Right hindlimb (tissue), 1 donor: ENCODE results near the gene BACH1.

ENCODE experiments used
- DNase-seq: peaks from one replicate; pipeline ENCODE4 v3.0.0-alpha.2; 2018

BACH1 gene

DNA sequence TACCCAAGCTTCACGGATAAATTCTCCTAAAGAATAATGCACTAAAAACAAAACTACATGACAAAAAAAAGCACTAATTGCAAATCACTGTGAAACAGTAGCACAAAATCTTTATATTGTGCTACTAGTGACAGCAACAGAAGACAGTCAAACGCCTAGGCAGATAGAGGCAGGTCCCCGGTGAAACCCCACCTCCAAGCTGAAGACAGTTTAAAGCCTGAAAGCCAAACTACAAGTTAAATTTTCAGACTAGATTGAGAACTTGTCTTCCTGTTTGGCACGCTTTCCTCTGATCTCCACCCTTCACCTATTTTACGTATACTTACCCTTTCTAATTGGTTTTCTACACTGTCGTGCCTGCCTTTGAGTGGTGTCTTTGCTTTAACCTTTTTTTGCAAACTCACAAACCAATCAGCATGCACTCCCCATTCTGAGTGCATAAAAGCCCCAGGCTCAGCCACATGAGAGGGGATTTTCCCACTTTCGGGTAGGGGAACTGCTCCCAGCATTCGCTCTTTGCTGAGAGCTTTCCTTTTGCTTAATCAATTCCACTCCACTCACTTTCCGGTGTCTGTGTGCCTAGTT is 3.6 kb upstream of the BACH1 start:
- DNase-seq: no peak

DNA sequence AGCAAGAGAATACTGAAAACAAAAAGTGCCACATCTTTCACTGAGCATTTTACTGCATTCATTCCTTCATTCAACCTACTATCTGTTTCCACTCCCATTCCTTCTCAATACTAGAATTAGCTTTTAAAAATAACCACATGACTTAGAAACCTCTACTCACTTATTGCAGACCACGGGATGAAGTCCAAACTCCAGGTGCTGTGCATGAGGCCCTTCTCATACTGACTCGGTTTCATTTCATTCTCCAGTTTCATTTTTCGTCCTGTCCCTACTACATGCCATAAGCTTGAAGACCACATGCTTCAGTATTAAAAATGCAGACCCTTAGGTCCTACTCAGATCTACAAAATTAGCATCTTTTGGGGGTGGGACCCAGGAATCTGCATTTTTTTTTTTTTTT is 2.3 kb upstream of the BACH1 start:
- no peak for DNase-seq

DNA sequence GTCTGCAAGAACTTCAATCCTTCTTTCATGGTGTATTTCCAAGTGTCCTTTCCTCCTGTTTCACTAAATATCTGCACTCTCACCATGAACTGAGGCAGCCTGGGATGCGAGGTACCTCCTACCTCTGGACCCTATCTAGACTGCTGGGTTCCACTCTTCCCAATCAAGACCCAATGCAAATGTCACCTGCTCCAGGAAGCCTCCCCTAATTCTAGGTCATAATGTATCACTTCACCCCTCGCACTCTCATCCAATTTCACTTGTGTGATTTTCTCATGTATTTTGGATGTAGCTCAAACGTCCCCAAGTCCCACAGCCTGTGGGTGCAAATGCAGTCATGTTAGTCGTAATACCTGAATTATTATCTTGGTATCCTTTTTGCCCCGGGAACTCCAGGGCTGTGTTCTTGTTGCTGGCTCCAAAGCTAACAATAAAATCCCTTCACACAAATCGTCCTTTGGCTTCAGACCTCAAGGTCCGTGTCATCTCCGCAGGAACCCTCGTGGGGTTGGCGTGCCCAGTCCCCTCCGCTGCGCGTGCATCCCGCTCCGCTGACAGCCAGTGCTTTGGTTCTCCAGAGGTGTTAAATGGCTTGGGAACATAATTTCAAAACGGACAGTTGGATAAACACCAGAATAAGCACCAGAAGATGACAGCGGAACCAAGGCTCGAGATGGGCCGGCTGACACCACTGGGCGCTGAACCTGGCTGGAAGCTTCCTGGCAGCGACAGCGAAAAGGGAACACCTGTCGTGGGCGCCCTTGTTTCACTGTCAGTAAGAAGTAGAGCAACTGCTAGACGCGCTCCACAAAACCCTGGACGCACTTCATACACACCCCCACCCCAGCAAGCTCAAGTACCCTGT is 1.0 kb upstream of the BACH1 start:
- no peak for DNase-seq

DNA sequence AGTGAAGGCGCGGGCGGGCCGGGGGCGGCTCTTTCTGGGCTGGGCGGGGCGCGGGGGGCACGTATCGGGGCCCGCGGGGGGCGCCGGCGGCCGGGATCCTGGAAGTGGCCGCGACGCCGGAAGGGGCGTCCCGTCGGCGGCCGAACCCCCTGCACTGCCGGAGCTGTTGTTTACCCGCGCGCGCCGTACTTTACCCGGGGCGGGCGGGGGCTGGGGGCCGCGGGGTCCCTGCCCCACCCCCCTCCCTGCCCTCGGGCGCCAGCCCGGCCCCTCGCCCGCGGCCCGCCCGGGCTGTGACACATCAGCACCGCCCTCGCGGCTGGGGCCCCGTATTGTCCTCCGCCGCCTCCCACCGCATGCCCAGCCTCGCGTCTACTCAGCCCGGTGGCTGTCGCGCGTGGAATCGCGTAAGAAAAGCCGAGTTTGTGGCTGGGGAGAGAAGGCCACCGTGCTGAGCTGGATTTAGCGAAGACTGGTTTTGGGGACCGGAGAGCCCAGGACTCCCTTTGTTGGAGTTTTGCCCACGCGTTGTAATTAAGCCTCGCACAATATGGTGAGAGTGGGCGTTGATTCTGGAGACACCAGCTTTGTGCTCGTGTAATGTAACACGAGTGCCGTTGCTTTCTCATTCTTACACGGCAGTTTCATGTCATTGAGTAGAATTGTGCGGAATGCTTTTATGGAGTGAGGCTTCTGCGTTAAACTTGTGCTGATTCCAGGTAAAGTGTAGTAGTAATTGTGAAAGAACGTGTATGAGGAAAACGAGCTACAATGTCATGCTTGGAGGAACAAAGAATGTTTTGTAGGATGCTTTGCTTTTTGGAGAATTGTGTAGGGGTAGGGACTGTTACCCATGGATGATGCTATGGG is 559 bp downstream of the BACH1 start:
- DNase-seq: peak; percentile 75

DNA sequence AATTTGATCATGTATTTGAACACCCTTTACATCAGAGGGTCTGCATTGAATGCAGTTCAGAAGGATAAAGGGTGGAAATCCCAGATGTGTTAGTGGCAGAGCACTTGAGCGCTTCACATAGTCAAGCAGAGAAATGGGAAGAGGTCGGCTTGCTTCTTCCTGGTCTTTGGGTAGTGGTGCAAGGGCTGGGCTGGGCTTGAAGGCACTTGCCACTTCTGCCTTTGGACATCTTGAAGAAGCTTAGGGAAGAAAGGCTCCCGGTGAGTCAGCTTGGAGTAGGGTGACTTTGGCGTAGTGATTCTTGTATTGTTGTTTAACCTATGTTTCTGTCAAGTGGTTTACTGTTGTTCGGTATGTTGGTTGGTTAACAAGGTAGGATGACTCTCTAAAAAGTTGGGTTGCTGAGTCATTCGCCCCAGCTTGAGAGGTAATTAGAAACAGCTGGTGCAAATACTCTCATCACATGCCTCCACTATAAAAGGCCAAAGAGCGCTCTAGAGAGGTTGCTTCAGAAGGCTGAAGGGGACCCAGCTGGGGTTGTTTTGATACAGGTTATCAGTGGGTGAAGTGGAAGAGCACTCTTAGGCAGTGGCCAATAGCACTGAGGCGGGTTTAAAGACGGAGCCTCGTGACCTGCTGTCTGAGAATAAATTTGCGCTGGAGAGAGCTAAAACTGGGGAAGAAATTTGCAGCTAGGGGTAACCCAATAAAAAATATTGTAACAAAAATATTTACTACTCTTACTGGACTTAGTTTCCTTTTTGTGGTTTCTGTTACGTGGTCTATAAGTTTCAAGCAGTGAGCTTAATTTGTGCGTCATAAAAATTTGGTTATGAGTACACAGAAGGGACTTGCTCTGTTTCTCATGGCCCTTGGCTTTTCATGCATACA is 1.4 kb downstream of the BACH1 start:
- peak; percentile 44 for DNase-seq

DNA sequence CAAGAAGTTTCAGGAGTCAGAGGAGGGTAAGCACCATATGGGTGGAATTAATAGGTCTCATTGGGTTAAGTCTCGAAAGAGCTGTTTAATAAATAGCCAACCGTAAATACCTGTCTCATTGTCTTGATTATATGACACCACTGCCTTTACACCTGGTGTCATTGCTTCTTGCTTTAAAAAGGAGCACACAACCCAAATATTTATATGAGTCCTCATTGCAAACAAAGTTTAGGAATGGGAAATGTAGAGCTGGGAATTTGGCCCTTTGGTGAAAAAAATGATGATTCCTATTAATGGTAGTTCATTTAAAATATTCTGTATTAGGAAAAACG is 2.1 kb downstream of the BACH1 start:
- DNase-seq: no peak

DNA sequence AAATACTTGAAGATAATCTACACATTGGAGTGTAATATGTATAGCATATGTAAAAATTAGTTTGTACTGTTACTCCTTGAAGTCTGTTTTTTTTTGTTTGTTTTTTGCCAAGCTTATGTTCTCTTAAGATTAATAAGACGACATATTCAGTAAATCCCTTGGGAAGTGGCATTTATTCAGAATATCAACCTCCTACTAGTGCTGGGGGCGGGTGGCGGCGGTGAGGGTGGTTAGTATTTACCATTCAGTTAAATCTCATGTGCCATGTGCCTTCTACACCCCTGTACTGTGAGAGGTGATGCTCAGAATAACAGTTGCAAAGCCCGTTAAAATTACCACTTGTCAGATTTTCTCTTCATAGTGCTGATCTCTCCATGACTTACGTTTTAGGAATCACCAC is 3.0 kb downstream of the BACH1 start:
- no peak for DNase-seq

DNA sequence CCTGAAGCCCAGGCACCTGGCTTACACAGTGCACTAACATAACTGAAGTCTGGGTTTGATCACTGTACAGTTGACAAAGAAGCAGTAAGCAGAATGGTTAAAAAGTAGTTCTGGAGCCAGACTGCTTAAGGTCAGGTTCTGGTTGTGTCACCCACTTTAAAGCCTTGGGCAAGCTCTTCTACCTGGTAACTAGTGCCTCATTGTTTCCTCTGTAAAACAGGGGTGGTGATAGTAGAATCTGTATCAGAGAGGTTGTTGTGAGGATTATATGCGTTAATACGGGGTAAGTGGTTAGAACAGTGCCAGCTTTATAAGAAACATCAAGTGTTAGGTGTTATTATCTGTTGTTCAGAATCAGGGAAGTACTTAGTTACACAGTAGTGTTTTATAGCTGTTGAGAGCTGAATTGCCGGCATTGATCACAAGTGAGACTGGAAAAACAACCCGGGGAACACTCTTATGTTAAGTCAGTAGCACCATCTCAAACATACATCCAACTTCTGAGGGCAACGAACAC is 3.7 kb downstream of the BACH1 start:
- no peak for DNase-seq

DNA sequence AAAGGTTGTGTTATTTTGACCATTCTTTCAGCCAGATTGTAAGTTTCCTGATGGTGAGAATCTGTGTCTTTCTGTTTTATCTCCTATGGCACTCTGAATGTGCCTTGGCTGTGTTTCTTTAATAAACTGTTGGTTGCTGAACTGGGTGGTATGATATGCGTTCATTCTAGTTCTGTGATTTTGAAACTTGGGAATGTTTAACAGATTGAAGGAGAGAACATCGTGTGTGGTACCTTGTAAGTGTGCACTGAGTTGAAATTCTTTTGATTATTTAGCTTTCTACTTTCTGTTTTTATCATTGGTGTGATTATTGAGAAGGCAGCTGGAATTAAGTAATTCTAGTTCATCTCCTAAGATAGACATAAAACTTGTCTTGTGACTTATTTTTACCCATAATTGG is 4.6 kb downstream of the BACH1 start:
- no peak for DNase-seq

DNA sequence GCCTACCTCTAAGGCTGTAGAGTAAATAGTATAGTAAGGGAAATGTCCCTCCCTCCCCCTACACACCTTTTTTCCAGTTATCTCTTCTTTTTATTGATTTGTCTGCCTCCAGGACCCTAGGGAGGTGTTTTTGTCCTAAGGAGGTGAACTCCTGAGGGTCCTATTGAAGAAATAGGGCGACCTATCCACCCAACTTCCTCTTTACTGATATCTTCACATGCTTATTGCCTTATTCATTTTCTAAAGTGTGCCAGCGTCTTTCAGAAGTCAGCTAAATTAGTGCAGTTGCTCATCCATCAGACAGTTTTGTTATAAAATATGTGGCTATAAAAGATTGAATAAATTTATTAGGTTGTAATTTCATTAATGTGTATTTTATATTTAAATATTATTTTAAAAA is 5.9 kb downstream of the BACH1 start:
- DNase-seq: no peak

DNA sequence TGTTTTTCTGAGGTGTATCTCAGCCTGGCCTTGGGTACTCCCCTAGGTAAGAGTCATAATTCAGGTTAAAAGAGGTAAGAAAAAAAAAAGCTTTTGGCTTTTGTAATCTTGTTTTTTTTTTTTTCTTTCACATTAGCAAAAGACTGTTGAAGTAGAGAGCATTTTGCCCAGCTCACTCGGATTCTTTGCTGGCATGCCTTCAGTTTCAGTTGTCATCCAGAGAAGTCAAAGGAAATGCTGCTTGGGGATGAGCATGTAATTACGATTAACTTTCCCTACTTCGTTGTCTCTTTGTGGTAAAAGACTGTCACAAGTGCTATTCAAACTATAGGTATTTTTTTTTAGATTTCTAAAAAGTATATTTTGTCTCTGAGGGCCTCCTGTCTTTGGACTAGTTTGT is 6.3 kb downstream of the BACH1 start:
- DNase-seq: no peak

DNA sequence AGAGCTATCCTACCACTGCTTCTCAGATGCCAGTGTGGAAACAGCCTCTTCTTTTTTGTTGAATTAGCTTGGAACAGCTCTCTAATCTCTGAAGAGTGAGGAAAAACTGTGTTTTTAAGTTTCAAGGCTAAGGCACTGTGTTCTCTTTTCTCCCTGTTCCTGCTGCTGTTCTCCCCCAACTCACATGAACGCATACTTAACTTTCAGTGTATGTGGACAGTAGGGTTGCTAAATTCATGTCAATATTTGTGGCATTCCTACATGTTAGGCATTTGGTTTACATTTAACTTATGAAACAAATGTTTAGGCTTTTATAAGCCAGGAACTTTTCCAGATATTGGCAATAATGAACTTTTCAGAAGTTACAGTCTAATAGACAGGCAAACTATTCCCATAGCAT is 6.8 kb downstream of the BACH1 start:
- DNase-seq: no peak

DNA sequence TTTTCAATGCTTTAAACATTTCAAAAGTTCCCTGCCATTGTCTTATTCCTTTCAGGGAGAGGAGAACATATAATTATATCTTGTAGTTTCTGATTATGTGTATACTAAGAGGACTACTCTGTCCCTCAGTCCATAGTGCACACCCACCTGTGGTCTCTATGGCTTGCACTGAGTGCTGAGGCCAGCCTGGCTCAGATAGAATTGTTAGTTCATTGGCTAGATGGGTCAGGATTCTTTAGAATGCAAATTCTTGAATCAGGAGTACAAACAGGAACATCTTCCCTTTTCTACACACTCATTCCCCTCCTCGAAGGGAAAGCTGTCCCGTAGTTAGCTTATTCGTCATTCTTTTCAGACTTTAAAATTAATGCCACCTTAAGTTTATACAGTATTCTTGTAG is 8.2 kb downstream of the BACH1 start:
- DNase-seq: no peak

DNA sequence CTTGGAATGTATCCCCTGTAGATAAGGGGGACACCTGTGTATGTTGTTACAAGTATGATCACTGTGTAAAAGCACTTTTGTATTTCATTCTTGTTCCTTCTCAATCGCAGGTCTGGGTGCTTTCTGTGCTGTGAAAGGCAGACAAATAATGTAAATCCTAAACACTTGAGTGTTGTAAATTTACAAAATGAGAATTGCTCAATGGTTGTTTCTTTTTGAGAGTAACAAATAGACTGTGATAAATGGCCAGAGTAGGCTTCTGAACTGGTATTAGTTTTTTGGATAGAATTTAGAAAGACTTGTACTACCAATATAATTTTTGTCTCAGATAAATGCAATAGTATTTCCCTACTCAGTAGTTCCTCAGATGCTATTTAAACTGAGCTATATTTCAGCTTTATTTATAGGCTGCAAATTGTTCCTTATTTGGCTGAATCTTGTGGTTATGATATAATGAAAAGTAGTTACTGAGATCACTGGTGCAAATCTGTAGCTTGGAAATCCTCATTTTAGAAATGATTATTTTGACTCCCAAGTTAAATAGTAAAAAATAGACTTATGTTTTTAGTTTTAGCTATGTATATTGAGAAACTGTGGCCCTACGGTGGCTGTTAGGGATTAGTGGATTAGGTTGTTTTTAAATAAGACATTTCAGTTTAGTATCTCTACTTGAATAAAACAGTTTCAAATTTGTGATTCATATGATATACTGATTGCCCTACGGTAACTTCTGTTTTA is 9.2 kb downstream of the BACH1 start:
- no peak for DNase-seq

DNA sequence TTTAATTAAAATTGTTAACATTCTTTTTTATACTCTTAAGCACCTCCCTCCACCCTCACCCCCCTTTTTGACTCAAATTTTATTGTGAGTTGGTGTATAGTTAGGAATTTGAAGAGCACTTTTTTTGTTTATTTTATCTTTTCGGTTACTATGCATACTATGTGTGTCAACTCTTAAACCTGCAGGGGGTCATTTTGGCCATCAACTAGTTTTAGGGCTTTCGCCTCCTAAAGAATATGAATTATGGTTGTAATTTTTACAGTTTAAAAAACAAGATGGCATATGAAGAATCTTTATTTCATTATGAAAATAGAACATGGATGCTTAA is 9.7 kb downstream of the BACH1 start:
- DNase-seq: no peak

DNA sequence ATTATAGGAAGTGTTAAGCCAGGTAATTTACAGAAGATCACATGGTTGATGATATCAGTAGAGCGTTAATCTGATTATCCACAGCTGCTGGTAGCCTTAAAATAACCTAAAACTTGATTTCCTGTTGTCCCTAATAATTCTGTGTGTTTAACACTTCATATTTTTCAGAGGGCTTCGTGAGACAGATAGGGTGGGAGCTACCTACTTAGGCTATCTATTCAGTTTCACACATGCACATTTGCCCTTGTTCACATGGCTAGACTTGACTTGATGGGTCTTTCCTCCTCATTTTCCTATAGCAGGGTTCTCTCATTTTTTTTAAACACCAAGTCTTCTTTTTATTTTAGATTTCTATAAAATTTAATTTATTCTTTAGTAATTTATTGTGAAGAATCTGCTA is 11.0 kb downstream of the BACH1 start:
- no peak for DNase-seq

DNA sequence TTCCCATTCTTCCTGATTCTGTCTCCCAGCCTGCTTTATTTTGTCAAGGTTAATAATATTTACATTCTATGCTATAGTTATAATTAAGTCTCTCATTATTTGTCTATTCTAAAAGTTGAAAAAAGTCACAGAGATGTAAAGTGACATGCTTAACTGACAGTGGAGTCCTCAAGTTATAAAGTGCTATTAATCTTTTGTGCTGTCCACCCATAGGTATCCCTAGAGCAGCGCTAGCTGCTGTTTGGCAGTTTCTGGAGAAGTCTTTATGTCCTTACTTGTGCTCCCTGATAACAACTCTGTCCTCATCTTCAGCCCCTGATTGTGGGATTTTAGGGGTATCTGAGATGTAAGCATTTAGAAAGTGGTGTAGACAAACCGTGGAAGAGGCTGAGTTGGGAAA is 13.1 kb downstream of the BACH1 start:
- DNase-seq: no peak

DNA sequence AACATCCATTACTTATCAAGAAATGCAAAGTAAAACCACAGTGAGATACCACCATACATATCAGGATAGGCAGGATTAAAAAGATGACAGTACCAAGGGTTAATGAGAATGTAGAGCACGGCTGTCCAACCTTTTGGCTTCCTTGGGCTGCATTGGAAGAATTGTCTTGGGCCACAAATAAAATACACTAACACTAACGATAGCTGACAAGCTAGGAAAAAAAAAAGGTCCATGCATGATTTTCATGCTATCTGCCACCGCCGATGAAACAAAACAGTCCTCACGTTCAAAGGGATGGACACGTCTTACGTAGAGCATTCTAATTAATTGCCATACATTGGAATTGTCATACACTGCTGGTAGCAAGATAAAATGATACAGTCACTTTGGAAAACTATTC is 14.3 kb downstream of the BACH1 start:
- DNase-seq: no peak

DNA sequence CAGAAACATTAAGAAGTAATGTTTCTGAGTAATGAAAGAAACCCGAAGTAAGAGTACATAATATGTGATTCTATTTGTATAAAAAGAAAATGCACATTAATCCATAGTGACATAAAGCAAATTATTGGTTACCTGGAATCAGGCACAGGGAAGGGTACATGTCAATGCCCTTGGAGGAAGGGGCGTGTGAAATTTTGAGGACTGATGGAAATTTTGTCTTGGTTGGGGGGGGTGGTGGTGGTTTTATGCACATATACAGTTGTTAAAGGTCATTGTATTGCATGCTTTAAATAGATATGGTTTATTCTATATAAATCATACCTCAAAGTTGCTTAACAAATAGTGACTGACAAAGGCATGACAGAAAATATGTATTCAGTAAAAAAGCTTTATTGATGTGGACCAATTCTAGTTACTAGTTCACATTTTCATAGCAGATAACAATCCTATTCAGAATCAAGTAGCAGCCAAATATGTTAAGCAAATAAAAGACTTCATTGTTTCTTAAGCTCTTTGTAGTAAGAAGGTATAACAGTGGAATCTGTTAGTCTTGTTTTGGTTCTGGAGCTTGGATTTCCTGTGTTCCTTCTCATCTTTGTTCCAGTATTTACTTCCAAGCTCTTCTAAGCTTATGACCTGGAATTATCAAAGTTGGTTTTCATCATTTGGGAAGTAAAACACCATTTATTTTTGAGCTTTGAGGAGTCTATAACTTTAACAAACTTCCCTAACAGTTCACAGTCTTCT is 15.1 kb downstream of the BACH1 start:
- DNase-seq: no peak

DNA sequence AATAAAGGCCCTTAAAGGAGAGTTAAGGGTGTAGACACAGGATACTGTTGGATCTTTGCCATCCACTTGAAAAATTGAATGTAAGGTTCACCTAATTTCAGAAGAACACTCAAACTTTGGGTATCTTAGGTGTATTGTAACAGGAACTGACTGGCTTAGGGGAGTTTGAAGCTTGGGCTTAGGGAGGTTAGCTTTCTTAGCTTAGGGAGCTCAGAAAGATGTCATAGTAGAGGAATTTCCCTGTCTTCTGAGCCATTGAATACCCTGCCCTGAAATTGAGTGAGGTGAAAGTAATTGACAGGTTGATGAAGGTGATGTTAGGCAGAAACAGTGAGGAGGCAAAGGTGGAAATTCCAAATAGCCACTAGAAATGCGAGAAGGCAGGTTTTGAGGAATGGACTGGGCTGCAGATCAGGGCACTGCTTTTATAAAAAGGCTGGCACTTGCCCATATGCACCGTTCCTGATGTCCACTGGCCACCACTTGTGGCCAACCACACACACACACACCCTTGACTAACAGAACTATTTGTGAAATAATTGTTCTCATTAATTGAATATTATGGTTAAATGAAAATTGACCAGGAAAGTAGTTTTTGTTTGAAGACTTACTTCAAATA is 16.5 kb downstream of the BACH1 start:
- no peak for DNase-seq
